Activated B cell treated with CpG ODN at 0.5 μM for 24 hours (primary cell): ENCODE measurements around the gene PAEP. TPM values are rescaled to one million over a fixed set of nuclear protein-coding genes. Genes with fewer than 3 reads are reported as not detected.

ENCODE experiments used
- ATAC-seq: fragments of 200-7000 bp; cut with Tn5 transposase; one replicate; pipeline ENCODE4 v1.10.0; 2021; ENCODE audit warnings: low read depth, mild to moderate bottlenecking, moderate library complexity
- CTCF ChIA-PET: fragments of 350-600 bp; sonication (Branson Sonifier 250); formaldehyde crosslinking; loops from one replicate; lab custom pipeline; 2021; ENCODE audit warnings: antibody characterized with exemption; lab: Charles Lee
- POLR2A ChIA-PET: fragments of 350-600 bp; sonication (Branson Sonifier 250); formaldehyde crosslinking; loops from one replicate; lab custom pipeline; 2021; ENCODE audit warnings: antibody characterized with exemption; lab: Charles Lee
- DNase-seq: peaks from one replicate; pipeline ENCODE4 v3.0.0; 2022
- H3K27ac Mint-ChIP-seq: one replicate; pipeline ENCODE4 v1.8.0; 2020; ENCODE audit warnings: mixed read lengths
- H3K27me3 Mint-ChIP-seq: one replicate; pipeline ENCODE4 v1.8.0; 2021; ENCODE audit warnings: mixed read lengths
- H3K36me3 Mint-ChIP-seq: one replicate; pipeline ENCODE4 v1.8.0; 2021; ENCODE audit warnings: low read depth, mixed read lengths
- H3K4me1 Mint-ChIP-seq: one replicate; pipeline ENCODE4 v1.8.0; 2021; ENCODE audit warnings: mixed read lengths
- H3K4me3 Mint-ChIP-seq: one replicate; pipeline ENCODE4 v1.8.0; 2020; ENCODE audit warnings: mild to moderate bottlenecking, mixed read lengths
- H3K9me3 Mint-ChIP-seq: one replicate; pipeline ENCODE4 v1.8.0; 2020; ENCODE audit warnings: mixed read lengths
- intact Hi-C: fragments of 100-400 bp; cut with micrococcal nuclease; formaldehyde crosslinking; loops from one replicate; pipeline ENCODE4 v1.15.1; 2024
- total RNA-seq: library from RNA; stranded (reverse); gene quantifications from 2 replicates; pipeline ENCODE4 v1.2.3, GENCODE V29; 2022
- TF ChIP-seq, protein P1 (sequence below): fragments of 200-600 bp; IDR thresholded peaks from one replicate; pipeline ENCODE4 v1.8.0; 2022; ENCODE audit warnings: antibody characterized with exemption, mild to moderate bottlenecking

PAEP gene
- total RNA-seq, 1 donor from 2014 or later = not detected

GRCh38 chr9:135584934-135585333 lies 23.4 kb downstream of the PAEP start:
- intact Hi-C loops = no loop called here
- H3K4me1 Mint-ChIP-seq = no peaks in the 10 kb centered on the region
- DNase-seq = no peak
- no peaks in the 10 kb centered on the region for H3K9me3 Mint-ChIP-seq
- ChIA-PET CTCF (no interaction called here), POLR2A (no interaction called here)
- no peaks in the 10 kb centered on the region for H3K36me3 Mint-ChIP-seq
- TF ChIP-seq, protein P1, sequence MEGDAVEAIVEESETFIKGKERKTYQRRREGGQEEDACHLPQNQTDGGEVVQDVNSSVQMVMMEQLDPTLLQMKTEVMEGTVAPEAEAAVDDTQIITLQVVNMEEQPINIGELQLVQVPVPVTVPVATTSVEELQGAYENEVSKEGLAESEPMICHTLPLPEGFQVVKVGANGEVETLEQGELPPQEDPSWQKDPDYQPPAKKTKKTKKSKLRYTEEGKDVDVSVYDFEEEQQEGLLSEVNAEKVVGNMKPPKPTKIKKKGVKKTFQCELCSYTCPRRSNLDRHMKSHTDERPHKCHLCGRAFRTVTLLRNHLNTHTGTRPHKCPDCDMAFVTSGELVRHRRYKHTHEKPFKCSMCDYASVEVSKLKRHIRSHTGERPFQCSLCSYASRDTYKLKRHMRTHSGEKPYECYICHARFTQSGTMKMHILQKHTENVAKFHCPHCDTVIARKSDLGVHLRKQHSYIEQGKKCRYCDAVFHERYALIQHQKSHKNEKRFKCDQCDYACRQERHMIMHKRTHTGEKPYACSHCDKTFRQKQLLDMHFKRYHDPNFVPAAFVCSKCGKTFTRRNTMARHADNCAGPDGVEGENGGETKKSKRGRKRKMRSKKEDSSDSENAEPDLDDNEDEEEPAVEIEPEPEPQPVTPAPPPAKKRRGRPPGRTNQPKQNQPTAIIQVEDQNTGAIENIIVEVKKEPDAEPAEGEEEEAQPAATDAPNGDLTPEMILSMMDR = no peak
- no peak overlapping the region for H3K27ac Mint-ChIP-seq
- no peak overlapping the region for H3K4me3 Mint-ChIP-seq
- H3K27me3 Mint-ChIP-seq = peaks cover 7% of the 10 kb centered on the region
- ATAC-seq = no peak

DNA sequence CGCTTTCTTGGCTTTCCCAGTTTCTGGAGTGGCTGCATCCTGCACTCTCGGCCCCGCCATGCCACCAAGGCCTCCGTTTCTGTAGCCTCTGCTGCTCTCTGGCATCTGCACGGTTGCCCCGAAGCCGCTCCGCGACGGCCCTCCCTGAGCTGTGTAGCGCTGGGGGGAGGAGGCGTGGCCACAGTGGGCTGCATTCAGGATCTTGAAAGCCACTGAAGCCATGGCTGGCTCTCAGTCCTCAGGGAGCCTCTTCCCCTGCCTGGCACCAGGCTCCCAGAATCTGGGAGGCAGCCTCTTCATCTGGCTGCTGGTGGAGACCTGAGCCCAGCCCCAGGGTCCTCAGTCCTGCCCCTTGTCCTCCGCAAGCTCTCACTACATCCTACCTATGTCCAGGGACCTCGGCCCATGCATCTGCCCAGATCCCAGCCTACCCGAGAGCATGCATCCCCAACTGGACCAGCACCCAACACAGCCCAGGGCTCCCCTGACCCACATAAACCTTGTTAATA lies 25.1 kb downstream of the PAEP start:
- ATAC-seq (no peak), DNase-seq (no peak)
- Mint-ChIP-seq H3K27me3 (peaks cover 11% of the 10 kb centered on the region), H3K27ac (no peak overlapping the region), H3K9me3 (no peaks in the 10 kb centered on the region), H3K36me3 (no peaks in the 10 kb centered on the region), H3K4me3 (no peak overlapping the region), H3K4me1 (no peaks in the 10 kb centered on the region)
- TF ChIP-seq, protein P1 = no peak
- CTCF ChIA-PET = no interaction called here
- intact Hi-C loops = no loop called here
- POLR2A ChIA-PET = no interaction called here

- Mint-ChIP-seq H3K36me3 (no peaks in the 10 kb centered on the region), H3K4me1 (no peaks in the 10 kb centered on the region), H3K9me3 (no peaks in the 10 kb centered on the region), H3K27ac (no peak overlapping the region), H3K4me3 (no peak overlapping the region), H3K27me3 (peaks cover 6% of the 10 kb centered on the region)
- CTCF ChIA-PET = no interaction called here
- intact Hi-C loops = no loop called here
- DNase-seq (no peak), ATAC-seq (no peak)
- POLR2A ChIA-PET = no interaction called here
- TF ChIP-seq, protein P1 = no peak
These were observed 26.1 kb downstream of the PAEP start for GRCh38 chr9:135587658-135588057.

- H3K4me1 Mint-ChIP-seq = no peaks in the 10 kb centered on the region
- H3K27me3 Mint-ChIP-seq = peaks cover 6% of the 10 kb centered on the region
- intact Hi-C loops = no loop called here
- CTCF ChIA-PET = no interaction called here
- POLR2A ChIA-PET = no interaction called here
- H3K27ac Mint-ChIP-seq = no peak overlapping the region
- no peaks in the 10 kb centered on the region for H3K9me3 Mint-ChIP-seq
- ATAC-seq (no peak), DNase-seq (no peak)
- no peaks in the 10 kb centered on the region for H3K36me3 Mint-ChIP-seq
- no peak overlapping the region for H3K4me3 Mint-ChIP-seq
- TF ChIP-seq, protein P1 = no peak
These were observed 26.8 kb downstream of the PAEP start for GRCh38 chr9:135588371-135588770.

DNA sequence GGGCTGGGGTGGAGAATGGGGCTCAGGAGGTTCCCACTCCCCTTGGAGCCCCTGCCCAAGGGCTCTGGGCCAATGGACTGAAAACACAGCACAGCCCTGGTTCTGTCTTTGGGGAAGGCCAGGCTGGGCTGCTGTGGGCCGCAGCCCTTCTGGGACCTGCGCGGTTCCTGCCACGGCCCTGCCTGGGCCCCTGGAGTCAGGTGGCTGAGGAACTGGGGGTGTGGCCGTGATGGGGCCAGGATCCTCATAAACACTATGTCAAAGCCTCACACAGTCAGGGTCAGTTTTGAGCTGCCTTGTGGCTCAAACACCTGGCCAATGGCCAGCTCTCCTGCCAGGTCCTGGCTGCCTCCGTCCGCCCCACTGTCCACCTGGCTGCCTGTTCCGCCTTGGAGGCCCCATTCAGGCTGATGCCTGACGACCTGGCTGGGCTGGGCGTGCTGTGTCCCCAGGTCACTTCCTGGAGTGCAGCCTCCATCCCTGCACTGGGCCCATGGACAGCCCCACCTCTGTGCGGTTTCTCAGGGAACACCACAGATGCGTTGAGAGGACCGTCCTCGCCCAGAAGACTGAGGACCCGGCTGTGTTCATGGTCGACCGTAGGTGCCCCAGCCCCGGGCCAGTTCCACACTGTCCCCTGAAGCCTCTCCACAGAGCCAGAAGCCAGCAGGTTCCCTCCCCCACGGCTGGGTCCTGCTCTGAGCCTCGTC lies 27.5 kb downstream of the PAEP start:
- Mint-ChIP-seq H3K27me3 (peaks cover 6% of the 10 kb centered on the region), H3K36me3 (no peaks in the 10 kb centered on the region), H3K4me1 (no peaks in the 10 kb centered on the region), H3K4me3 (no peak overlapping the region), H3K27ac (no peak overlapping the region), H3K9me3 (no peaks in the 10 kb centered on the region)
- ATAC-seq = no peak
- POLR2A ChIA-PET = no interaction called here
- no peak for DNase-seq
- TF ChIP-seq, protein P1 = no peak
- CTCF ChIA-PET = no interaction called here
- intact Hi-C loops = no loop called here
